ENCODE results near the gene PTCRA.
"Not testable (repeated sequence)": the region's sequence is repeated elsewhere in the genome, so short reads cannot be mapped to it uniquely, and the experiment has no call there.

Gene PTCRA

DNA sequence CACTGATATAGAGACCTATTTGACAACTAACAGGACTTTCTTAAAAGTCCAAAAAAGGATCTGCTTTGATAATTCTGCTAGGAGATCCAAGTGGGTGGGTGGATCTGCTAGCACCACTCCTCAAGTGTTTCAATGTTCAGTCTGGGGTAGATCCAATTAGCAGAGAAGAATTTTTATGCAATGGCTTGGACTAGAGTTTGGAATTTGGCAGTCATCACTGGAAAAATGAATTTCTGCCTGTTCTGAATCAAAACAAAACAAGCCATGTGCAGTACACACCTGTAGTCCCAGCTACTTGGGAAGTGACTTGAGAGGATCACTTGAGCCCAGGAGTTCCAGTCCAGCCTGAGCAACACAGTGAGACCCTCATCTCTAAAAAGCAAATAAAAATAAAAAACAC, 32.1 kb downstream of the PTCRA start:
- no peak for DNase-seq

DNA sequence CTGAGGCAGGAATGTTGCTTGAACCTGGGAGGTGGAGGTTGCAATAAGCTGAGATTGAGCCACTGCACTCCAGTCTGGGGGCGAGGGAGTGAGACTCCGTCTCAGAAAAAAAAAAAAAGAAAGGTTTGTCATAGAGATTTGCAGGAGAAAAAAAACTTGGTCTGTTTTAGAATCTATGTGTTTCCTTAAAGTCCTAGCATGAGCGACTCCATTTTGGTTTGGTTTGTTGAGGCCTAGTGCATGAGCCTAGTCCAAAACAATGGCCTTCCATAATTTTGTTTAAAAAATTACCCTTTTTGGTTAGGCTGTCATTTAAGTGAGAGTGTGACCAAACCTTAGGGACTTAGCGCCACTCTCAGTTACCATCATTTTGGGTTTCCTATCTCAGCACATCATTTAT, 36.5 kb downstream of the PTCRA start:
- no peak for DNase-seq

GRCh38 chr6:42954405-42954804, 38.6 kb downstream of the PTCRA start:
- DNase-seq: not testable (repeated sequence)

- DNase-seq: no peak
These were observed 42.3 kb downstream of the PTCRA start for GRCh38 chr6:42958125-42958524.

DNA sequence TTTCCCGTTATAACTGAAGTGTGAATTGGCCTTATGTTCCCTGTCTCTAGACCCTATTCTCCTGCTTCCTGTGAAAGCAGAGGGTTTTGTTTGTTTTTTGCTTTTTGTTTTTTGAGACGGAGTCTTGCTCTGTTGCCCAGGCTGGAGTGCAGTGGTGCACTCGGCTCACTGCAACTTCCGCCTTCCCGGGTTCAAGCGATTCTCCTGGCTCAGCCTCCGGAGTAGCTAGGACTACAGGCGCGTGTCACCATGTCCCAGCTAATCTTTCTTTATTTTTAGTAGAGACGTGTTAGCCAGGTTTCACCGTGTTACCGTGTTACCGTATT, 44.0 kb downstream of the PTCRA start:
- DNase-seq: peak; percentile 10

- DNase-seq: peak; percentile 55
These were observed 44.6 kb downstream of the PTCRA start, which contains the start of gene GNMT for GRCh38 chr6:42960243-42961019. TSS of gene GNMT (plus strand) at chr6:42960754. CDS start at chr6:42960768, 14 bp downstream.

DNA sequence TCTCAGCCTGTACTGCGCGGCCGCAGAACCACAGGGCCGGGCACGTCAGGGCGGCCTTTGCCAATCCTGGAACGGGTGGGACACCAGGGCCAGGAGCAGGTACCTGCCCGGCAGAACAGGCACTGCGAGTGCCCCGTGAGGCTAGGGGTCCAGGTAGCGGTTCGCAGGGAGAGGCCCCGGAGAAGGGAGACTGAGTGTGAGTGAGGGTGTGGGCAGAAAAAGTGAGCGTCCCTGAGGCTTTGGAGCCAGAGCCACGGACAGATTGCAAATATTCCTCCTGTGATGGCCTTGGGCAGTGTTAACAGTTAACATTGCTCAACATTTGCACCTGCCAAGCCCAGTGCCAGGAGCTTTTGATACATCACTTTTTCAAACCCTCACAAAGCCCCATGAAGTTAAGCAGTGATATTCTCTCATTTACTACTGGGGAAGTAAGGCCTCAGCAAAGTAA, 45.2 kb downstream of the PTCRA start:
- no peak for DNase-seq

DNA sequence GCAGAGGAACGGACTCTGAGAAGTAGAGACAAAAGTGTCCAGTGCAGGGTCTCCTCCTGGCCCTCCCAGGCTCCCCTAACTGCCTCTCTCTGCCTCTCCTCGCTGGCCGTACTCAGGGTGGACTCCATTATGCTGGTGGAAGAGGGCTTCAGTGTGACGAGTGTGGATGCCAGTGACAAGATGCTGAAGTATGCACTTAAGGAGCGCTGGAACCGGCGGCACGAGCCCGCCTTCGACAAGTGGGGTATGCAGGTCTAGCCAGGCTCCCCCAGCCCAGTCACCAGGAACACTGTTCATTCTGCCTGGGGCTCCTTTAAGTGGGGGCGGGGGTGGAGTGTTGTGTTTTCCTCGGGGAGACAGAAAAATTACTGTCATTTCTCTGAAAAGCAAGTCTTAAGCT, 46.2 kb downstream of the PTCRA start:
- no peak for DNase-seq

DNA sequence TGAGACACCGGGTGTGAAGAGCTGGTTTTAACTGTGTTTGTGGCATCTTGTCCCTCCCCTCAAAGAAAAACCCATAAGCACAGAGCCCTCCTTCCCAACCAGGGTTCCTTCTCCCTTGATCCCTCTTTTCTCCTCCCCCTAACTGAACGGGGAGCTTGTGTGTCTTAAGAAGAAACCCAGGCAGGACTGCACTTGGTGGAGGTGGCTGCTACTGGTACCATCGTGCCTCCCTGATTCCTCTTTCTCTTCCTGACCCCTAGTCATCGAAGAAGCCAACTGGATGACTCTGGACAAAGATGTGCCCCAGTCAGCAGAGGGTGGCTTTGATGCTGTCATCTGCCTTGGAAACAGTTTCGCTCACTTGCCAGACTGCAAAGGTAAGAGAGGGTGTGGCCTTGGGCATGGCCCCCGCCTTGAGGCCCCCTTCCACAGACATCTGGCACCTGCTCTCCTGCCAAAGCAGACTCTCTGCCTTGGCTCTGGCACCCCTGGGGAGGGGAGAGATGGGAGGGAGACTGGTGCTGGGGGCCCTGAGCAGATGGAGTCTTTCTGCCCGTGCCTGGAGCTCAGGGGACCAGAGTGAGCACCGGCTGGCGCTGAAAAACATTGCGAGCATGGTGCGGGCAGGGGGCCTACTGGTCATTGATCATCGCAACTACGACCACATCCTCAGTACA, 46.8 kb downstream of the PTCRA start:
- no peak for DNase-seq

DNA sequence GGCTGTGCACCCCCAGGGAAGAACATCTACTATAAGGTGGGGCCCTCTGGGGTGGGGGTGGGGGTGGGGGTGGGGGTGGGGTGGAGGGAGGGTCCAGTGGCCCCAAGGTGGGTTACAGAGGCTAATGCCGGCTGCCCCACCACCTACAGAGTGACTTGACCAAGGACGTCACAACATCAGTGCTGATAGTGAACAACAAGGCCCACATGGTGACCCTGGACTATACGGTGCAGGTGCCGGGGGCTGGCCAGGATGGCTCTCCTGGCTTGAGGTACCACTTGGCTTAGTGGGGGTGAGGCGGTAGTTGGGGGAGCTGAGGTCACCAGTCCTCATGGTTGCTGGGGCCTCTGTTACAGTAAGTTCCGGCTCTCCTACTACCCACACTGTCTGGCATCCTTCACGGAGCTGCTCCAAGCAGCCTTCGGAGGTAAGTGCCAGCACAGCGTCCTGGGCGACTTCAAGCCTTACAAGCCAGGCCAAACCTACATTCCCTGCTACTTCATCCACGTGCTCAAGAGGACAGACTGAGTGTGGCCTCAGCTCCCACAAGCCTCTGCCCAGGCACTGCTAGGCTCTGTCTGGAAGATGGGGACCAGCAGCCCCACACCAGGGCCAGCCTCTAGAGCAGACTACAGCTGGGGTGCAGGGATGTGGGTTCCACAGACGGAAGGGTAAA, 47.5 kb downstream of the PTCRA start:
- DNase-seq: no peak

GRCh38 chr6:42963855-42964605, 48.2 kb downstream of the PTCRA start:
- peak; percentile 61 for DNase-seq

- no peak for DNase-seq
These were observed 50.7 kb downstream of the PTCRA start for GRCh38 chr6:42966571-42966970.

DNA sequence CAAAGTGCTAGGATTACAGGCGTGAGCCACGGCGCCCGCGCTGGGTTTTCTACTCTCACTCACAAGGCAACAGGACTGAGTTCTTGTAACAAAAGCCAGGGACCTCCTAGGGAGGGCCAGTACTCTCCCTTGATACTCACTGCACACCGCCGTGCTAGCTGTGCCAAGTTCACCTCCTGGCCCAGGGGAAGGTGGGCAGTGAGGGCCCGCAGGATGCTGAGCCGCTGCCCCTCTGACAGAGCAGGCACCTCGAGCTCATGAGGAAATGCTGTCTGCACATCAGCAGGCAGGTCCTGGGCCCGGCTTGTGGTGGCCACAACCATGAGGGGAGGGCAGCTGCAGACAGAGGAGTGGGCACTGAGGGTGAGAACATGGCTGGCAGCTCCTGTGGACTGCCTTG, 51.4 kb downstream of the PTCRA start:
- DNase-seq: no peak

DNA sequence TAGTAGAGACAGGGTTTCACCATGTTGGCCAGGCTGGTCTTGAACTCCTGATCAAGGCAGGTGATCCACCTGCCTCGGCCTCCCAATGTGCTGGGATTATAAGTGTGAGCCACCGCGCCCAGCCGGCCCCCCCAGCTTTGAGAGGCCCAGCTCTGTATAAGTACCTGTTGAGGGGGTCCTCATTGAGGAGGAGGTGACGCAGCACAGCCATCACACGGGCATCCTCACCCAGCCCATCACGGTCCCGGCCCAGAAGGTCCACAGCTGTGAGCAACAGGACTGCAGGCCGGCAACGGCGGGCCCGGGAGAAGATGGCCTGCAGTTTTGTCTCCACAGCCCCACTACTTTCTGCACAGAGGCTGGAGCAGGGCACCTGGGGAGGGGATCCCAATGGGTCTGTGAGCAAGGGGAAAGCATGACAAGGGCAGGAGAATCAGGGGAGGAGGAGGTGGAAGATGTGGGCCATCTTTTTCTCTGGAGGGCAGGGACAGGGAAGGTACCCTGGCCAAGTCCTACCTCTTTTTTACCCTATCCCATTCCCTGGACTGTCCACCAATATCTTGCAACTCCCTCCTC, 52.4 kb downstream of the PTCRA start:
- no peak for DNase-seq

GRCh38 chr6:42968783-42969182, 52.9 kb downstream of the PTCRA start:
- DNase-seq: no peak

DNA sequence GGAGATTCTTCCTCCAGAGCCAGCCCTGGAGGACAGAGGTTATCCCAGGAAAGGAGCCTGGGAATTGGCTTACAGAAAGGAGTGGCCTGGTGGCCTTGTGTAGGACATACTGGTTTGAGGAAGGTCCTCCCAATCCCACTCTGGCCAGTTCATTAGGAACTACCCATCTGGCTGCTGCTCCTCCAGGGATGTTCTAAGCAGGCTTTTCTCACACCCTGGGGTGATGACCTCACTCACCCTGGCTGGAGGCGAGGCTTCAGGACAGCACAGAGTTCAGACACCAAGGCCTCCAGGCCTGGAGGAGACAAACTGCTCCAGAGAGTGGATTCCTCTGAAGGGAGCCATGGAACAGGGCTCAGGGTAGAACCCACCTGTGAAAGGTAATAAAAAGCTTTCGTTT, 53.6 kb downstream of the PTCRA start:
- DNase-seq: no peak

GRCh38 chr6:42969934-42970333, 54.1 kb downstream of the PTCRA start:
- no peak for DNase-seq

DNA sequence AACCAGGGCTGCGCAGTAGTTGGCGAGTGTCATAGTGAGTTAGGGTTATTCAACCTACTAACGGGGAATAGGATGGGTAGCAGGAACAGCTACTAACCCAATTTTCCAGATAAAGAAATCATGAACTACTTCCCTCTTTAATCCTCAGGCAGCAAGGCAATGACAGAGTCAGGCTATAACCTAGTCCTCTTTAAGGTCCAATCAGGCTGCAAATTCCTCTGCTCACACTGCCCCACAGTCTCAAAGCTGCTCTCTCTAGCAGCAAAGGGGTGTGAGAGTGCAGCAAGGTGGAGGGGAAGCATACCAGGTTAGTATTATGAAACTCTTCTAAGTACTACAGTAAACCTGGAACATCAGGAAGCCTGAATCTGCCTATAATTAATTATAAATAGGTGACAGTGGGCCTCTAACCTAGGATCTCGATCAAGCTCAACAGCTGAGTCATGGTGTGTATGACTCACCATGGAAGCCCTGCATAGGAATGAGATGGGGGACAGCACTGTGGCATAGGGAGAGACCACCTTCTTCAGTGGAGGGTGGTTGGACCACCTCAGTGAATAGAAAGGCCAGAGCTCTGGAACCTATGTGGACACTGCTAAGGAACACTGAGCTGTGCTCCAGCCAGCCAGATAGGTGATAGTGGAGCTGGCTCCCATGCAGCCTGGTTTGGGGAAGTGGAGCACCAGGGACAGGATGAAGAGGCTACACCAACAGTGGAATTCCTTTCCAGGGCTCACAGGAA, 55.2 kb downstream of the PTCRA start:
- DNase-seq: no peak

DNA sequence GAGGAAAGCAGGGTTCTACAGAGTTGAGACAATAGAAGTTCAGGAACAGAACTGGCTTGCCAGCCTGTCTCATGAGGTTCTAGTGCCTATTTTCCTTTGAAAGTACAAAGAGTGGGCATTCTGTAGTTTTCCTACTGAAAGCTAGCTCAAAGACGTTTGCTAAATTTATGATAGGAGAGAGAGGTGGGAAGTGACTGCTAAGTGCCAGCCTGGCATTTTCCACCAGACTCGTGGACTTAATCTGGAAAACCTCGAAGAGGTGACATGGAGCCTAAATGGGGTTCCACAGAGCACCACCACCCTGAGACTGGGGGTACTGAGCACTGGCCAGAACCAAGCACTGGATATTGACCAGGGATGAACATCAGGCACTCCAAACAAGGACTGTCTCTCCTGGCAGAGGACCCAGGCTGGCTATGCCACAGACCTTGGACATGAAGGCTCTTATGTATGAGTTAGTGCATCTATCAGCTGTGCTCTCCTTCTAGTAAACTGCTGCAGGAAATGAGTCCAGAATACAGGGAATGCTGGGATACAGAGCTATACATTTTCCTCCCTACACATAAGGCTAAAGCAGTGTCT, 56.0 kb downstream of the PTCRA start:
- no peak for DNase-seq

DNA sequence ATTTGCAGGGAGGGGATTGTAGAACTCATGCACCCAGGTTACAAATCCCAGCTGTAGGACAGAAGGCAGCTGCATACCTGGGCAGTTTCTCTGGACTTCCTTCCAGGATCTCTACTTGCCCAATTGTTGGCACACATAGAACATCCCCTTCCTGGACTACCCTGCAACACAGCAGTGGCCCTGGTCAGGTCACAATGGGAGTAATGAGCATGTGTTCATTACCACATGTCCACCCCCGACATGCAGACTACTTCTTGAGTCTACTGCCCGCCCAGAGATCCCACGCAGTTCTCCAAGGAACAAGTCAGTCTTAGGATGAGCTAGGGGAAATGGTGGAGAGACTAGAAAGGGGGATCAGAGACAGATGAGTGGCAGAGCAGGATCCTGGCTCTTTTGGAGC, 58.1 kb downstream of the PTCRA start:
- DNase-seq: no peak

- DNase-seq: no peak
These were observed 59.2 kb downstream of the PTCRA start for GRCh38 chr6:42974919-42975505.
